KMS-11 (cell line): ENCODE results near the gene SERPINB1.

ENCODE experiments used
- H2AFZ ChIP-seq: fragments of 200-600 bp; sonication (generic); 2 replicates; pipeline ENCODE4 v1.6.1; 2016; ENCODE audit warnings: antibody characterized with exemption, mixed run types, low read depth
- H3K27ac ChIP-seq: fragments of 200-600 bp; sonication (generic); 2 replicates; pipeline ENCODE4 v1.6.1; 2016; ENCODE audit warnings: mild to moderate bottlenecking, mixed run types
- H3K27me3 ChIP-seq: fragments of 200-600 bp; sonication (generic); 2 replicates; pipeline ENCODE4 v1.6.1; 2017; ENCODE audit warnings: mild to moderate bottlenecking, low read depth, mixed run types, moderate library complexity; ENCODE audit not compliant: insufficient read depth
- H3K36me3 ChIP-seq: fragments of 200-600 bp; sonication (generic); 2 replicates; pipeline ENCODE4 v1.6.1; 2017; ENCODE audit warnings: mild to moderate bottlenecking, mixed run types; ENCODE audit not compliant: insufficient read depth
- H3K4me1 ChIP-seq: fragments of 200-600 bp; sonication (generic); 2 replicates; pipeline ENCODE4 v1.6.1; 2016; ENCODE audit warnings: mild to moderate bottlenecking, low read depth, mixed run types; ENCODE audit not compliant: poor library complexity, severe bottlenecking
- H3K4me2 ChIP-seq: fragments of 200-600 bp; sonication (generic); 2 replicates; pipeline ENCODE4 v1.7.0; 2016; ENCODE audit warnings: mild to moderate bottlenecking, mixed run types
- H3K4me3 ChIP-seq: fragments of 200-600 bp; sonication (generic); IDR thresholded peaks from 2 replicates; pipeline ENCODE4 v1.6.1; 2017; ENCODE audit warnings: low read depth, low read length, mixed read lengths; ENCODE audit not compliant: insufficient read depth
- H3K79me2 ChIP-seq: fragments of 200-600 bp; sonication (generic); 2 replicates; pipeline ENCODE4 v1.6.1; 2016; ENCODE audit warnings: low read depth, mixed run types; ENCODE audit not compliant: insufficient read depth
- H3K9ac ChIP-seq: fragments of 200-600 bp; sonication (generic); 2 replicates; pipeline ENCODE4 v1.6.1; 2016; ENCODE audit warnings: mild to moderate bottlenecking, mixed run types
- H4K20me1 ChIP-seq: fragments of 200-600 bp; sonication (generic); 2 replicates; pipeline ENCODE4 v1.6.1; 2016; ENCODE audit warnings: mild to moderate bottlenecking, mixed run types; ENCODE audit not compliant: insufficient read depth
- CTCF ChIP-seq: fragments of 200-600 bp; sonication (generic); conservative IDR thresholded peaks from 2 replicates; pipeline ENCODE4 v1.6.1; 2017; ENCODE audit warnings: low read depth, mild to moderate bottlenecking, antibody characterized with exemption, low read length, moderate library complexity, mixed read lengths

Gene SERPINB1

GRCh38 chr6:2827142-2827541 lies 14.5 kb downstream of the SERPINB1 start:
- Histone ChIP-seq H3K36me3 (no peaks in the 10 kb centered on the region), H3K79me2 (no peaks in the 10 kb centered on the region), H3K4me2 (no peak overlapping the region), H3K27me3 (no peaks in the 10 kb centered on the region; the same call in 1 of the 2 replicates), H2AFZ (no peak overlapping the region), H3K4me3 (no peak overlapping the region), H3K4me1 (no peaks in the 10 kb centered on the region), H3K27ac (no peak overlapping the region), H3K9ac (no peak overlapping the region), H4K20me1 (no peaks in the 10 kb centered on the region)
- no peak for TF ChIP-seq CTCF

GRCh38 chr6:2826131-2826530 lies 15.5 kb downstream of the SERPINB1 start:
- no peaks in the 10 kb centered on the region; the same call in 1 of the 2 replicates for H3K27me3 ChIP-seq
- H3K79me2 ChIP-seq = no peaks in the 10 kb centered on the region
- H4K20me1 ChIP-seq = no peaks in the 10 kb centered on the region
- TF ChIP-seq CTCF = no peak
- no peak overlapping the region for H3K4me2 ChIP-seq
- no peak overlapping the region for H3K9ac ChIP-seq
- no peak overlapping the region for H3K27ac ChIP-seq
- H3K4me1 ChIP-seq = no peaks in the 10 kb centered on the region
- H2AFZ ChIP-seq = no peak overlapping the region
- no peaks in the 10 kb centered on the region for H3K36me3 ChIP-seq
- no peak overlapping the region for H3K4me3 ChIP-seq

- H3K79me2 ChIP-seq = no peaks in the 10 kb centered on the region
- no peak overlapping the region for H3K4me3 ChIP-seq
- H2AFZ ChIP-seq = no peak overlapping the region
- TF ChIP-seq CTCF = no peak
- no peak overlapping the region for H3K4me2 ChIP-seq
- H3K36me3 ChIP-seq = no peaks in the 10 kb centered on the region
- no peak overlapping the region for H3K9ac ChIP-seq
- H3K27me3 ChIP-seq = no peaks in the 10 kb centered on the region; the same call in 1 of the 2 replicates
- H3K4me1 ChIP-seq = no peaks in the 10 kb centered on the region
- H4K20me1 ChIP-seq = no peaks in the 10 kb centered on the region
- no peak overlapping the region for H3K27ac ChIP-seq
Measured at GRCh38 chr6:2823104-2823850, 18.4 kb downstream of the SERPINB1 start.

DNA sequence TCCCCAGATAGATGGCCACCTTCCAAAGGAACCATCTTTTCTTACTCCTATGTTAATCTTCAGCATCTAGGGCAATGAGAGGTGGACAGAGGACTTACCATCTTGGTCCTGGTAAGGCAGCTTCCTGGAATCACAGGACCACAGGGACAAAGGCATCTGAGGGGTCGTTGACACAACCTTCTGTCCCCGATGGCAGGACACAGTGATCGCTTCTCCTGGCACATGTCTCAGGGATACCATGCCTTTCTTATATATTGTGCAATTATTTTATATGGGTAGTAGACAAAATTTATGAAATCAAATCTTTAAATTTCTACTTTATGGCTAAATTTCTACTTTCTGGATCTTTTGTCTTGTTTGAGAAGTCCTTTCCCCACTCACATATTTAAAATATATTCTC lies 20.1 kb downstream of the SERPINB1 start:
- Histone ChIP-seq H3K79me2 (no peaks in the 10 kb centered on the region), H3K4me1 (no peaks in the 10 kb centered on the region), H4K20me1 (no peaks in the 10 kb centered on the region), H3K27me3 (no peaks in the 10 kb centered on the region; the same call in 1 of the 2 replicates), H3K36me3 (no peaks in the 10 kb centered on the region), H3K27ac (no peak overlapping the region), H3K9ac (no peak overlapping the region), H3K4me3 (no peak overlapping the region), H3K4me2 (no peak overlapping the region), H2AFZ (no peak overlapping the region)
- no peak for TF ChIP-seq CTCF
